GM12878 (cell line): ENCODE measurements around the gene NFYA. TPM values are rescaled to one million over a fixed set of nuclear protein-coding genes. Genes with fewer than 3 reads are reported as not detected.

ENCODE experiments used
- ATAC-seq: fragments of 200-7000 bp; cut with Tn5 transposase; 3 replicates; pipeline ENCODE4 v1.9.1; 2020; ENCODE audit warnings: mild to moderate bottlenecking, moderate library complexity
- BruUV-seq: library from RNA; stranded (reverse); fragments of 400-500 nt; replicated peaks from 2 replicates; lab custom pipeline; 2021; lab: Mats Ljungman, UMichigan
- CTCF ChIA-PET: fragments of 300-600 bp; sonication (Branson Sonifier 250); formaldehyde crosslinking; extraction: SDS; loops from one replicate; lab custom pipeline; 2021; ENCODE audit warnings: inconsistent platforms; lab: Yijun Ruan, JAX
- POLR2A ChIA-PET: fragments of 350-600 bp; formaldehyde crosslinking; extraction: SDS; loops from one replicate; lab custom pipeline; 2021; ENCODE audit warnings: inconsistent platforms; lab: Charles Lee
- RAD21 ChIA-PET: fragments of 300-600 bp; sonication (Branson Sonifier 250); formaldehyde crosslinking; loops from one replicate; lab custom pipeline; 2023; ENCODE audit warnings: antibody characterized with exemption; ENCODE audit not compliant: unreplicated experiment; lab: Charles Lee
- SMC1A ChIA-PET: fragments of 300-600 bp; sonication (Branson Sonifier 250); formaldehyde crosslinking; loops from one replicate; lab custom pipeline; 2023; ENCODE audit not compliant: unreplicated experiment, uncharacterized antibody; lab: Charles Lee
- DNase-seq: peaks from one replicate; pipeline ENCODE4 v3.0.0-alpha.2; 2011; ENCODE audit warnings: low read depth, low spot score
- FAIRE-seq: peaks from 3 replicates; lab custom pipeline; 2011; peaks lifted over from hg19 to GRCh38; lab: Jason Lieb, UNC
- H2AFZ ChIP-seq: 2 replicates; pipeline ENCODE4 v1.6.0; 2011; ENCODE audit warnings: low read depth, low read length, control low read depth; ENCODE audit not compliant: control insufficient read depth
- H3K27ac ChIP-seq: 2 replicates; pipeline ENCODE4 v1.5.1; 2011; ENCODE audit warnings: control low read depth; ENCODE audit not compliant: control insufficient read depth, insufficient read depth
- H3K27me3 ChIP-seq, 2 experiments: replicated peaks in 1 of 2; 2 replicates each; pipeline versions ENCODE4 v1.6.0 to v1.6.1; 2011; ENCODE audit warnings: low read length in 1 of 2; ENCODE audit not compliant: control insufficient read depth in 2 of 2, insufficient read depth in 2 of 2
- H3K36me3 ChIP-seq, 2 experiments: 2 replicates each; pipeline ENCODE4 v1.5.1; 2011; ENCODE audit warnings: low read length in 1 of 2; ENCODE audit not compliant: control insufficient read depth in 2 of 2, insufficient read depth in 2 of 2
- H3K4me1 ChIP-seq: 2 replicates; pipeline ENCODE4 v1.6.1; 2011; ENCODE audit warnings: mild to moderate bottlenecking, low read length, moderate library complexity, mixed read lengths; ENCODE audit not compliant: control insufficient read depth, insufficient read depth
- H3K4me2 ChIP-seq: 2 replicates; pipeline ENCODE4 v1.6.0; 2011; ENCODE audit warnings: control low read depth; ENCODE audit not compliant: control insufficient read depth, insufficient read depth
- H3K4me3 ChIP-seq: fragments of 200-600 bp; sonication (generic); 2 replicates; pipeline ENCODE4 v1.5.1; 2016
- H3K79me2 ChIP-seq: 2 replicates; pipeline ENCODE4 v1.6.0; 2011; ENCODE audit warnings: low read length; ENCODE audit not compliant: control insufficient read depth, insufficient read depth
- H3K9ac ChIP-seq: 2 replicates; pipeline ENCODE4 v1.8.0; 2011; ENCODE audit warnings: low read length, control low read depth, mixed read lengths; ENCODE audit not compliant: control insufficient read depth, insufficient read depth
- H3K9me3 ChIP-seq: replicated peaks from 3 replicates; pipeline ENCODE4 v1.5.1; 2011; ENCODE audit warnings: mild to moderate bottlenecking, low read length; ENCODE audit not compliant: control insufficient read depth, insufficient read depth
- H4K20me1 ChIP-seq: 2 replicates; pipeline ENCODE4 v1.6.0; 2011; ENCODE audit not compliant: control insufficient read depth, insufficient read depth
- BACH1 ChIP-seq: fragments of 450-650 bp; IDR thresholded peaks from 2 replicates; pipeline ENCODE4 v1.6.1; 2017; ENCODE audit warnings: mild to moderate bottlenecking, borderline replicate concordance
- CREB1 ChIP-seq: IDR thresholded peaks from 2 replicates; pipeline ENCODE4 v1.6.1; 2012; ENCODE audit warnings: low read depth, mild to moderate bottlenecking, inconsistent platforms
- FOS ChIP-seq: IDR thresholded peaks from 3 replicates; pipeline ENCODE4 v1.6.1; 2011; ENCODE audit warnings: borderline replicate concordance; ENCODE audit not compliant: insufficient read length; ENCODE audit errors: extremely low read depth
- JUND ChIP-seq: IDR thresholded peaks from 2 replicates; pipeline ENCODE4 v1.6.1; 2012; ENCODE audit warnings: low read depth, mild to moderate bottlenecking, low read length, improper control_type of control experiment, moderate library complexity
- NBN ChIP-seq: fragments of 450-650 bp; IDR thresholded peaks from 2 replicates; pipeline ENCODE4 v1.6.1; 2016
- NR2C2 ChIP-seq: IDR thresholded peaks from 2 replicates; pipeline ENCODE4 v1.6.1; 2011; ENCODE audit warnings: borderline replicate concordance, low read depth; ENCODE audit not compliant: control insufficient read depth, insufficient read length
- TBL1XR1 ChIP-seq: IDR thresholded peaks from 2 replicates; pipeline ENCODE4 v1.6.1; 2012; ENCODE audit warnings: low read depth, low read length, improper control_type of control experiment
- WGBS: methylation state at CpG from one replicate; pipeline ENCODE4 v1.1.6; 2016; ENCODE audit warnings: low lambda C conversion rate; ENCODE audit not compliant: insufficient replicate concordance, insufficient coverage; ENCODE audit errors: missing lambda C conversion rate; 5-methylcytosine and 5-hydroxymethylcytosine counted together
- in situ Hi-C: fragments of 300-500 bp; cut with MboI; formaldehyde crosslinking; loops from 9 replicates; pipeline ENCODE4 v1.14.3; 2018; ENCODE audit warnings: mixed read lengths
- intact Hi-C: fragments of 100-400 bp; cut with micrococcal nuclease; formaldehyde crosslinking; loops from one replicate; pipeline ENCODE4 v1.14.2; 2022; ENCODE audit not compliant: unreplicated experiment
- polyA plus RNA-seq, 11 experiments: library from polyadenylated mRNA; depleted of rRNA in 4 of 11; unstranded in 6 of 11; stranded (reverse) in 5 of 11; fragments of >200 nt; fragmentation: Nextera tagmentation in 4 of 11; fragmentation: Illumina TruSeq in 1 of 11; extraction: Ambion mirVana in 4 of 11; extraction: Trizol in 1 of 11; gene quantifications; 1 replicate in 1 of 11; 2 replicates in 10 of 11; pipeline versions ENCODE4 v1.2.1 to v1.2.3, GENCODE V29; 2011 to 2016; ENCODE audit warnings: inconsistent platforms in 2 of 11, missing spikeins in 2 of 11, low read depth in 1 of 11
- total RNA-seq, 4 experiments: library from RNA; depleted of rRNA in 3 of 4; stranded (reverse); fragments of >200 nt in 3 of 4; fragmentation: Illumina TruSeq in 1 of 4; extraction: Trizol in 1 of 4; gene quantifications; 2 replicates each; pipeline versions ENCODE4 v1.2.1 to v1.2.3, GENCODE V29; 2013 to 2021
- TF ChIP-seq, protein P1 (sequence below): fragments of 450-650 bp; IDR thresholded peaks from 2 replicates; pipeline ENCODE4 v1.6.1; 2017; ENCODE audit warnings: low read depth, mild to moderate bottlenecking, moderate library complexity
- TF ChIP-seq, protein P2 (sequence below): IDR thresholded peaks from 2 replicates; pipeline ENCODE4 v1.6.1; 2011; ENCODE audit warnings: mild to moderate bottlenecking, low read depth, low read length, moderate library complexity; ENCODE audit not compliant: insufficient replicate concordance

Gene NFYA
- total and polyA plus RNA-seq, 10 of the 15 experiments (the other 5 are each of a cell fraction or from before 2014, with no cell fraction given): 6.4 to 36.5 (median 19.1) TPM

DNA sequence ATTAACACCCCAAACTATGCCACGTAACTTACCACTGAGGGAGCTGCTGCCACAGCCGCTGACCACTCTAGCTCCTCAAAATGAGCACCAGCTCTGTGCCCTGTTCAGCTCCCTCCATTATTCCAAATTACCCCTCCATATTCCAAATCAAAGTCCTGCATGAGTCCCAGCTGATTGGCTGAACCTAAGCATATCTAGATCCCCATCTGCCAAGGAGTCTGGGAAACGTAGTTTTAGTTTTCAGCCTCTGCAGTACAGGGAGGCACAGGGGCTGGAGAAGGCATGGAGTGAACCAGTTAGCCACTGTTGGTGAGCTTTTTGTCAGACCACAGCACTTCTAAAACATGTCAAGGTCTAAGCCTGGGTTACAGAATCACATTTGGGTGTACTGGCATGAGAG is 49.7 kb upstream of the NFYA start:
- Histone ChIP-seq H3K27ac (no peak overlapping the region), H3K4me3 (no peak overlapping the region), H3K4me1 (peaks cover 8% of the 10 kb centered on the region), H3K27me3 (no peaks in the 10 kb centered on the region), H3K9ac (no peak overlapping the region)
- SMC1A ChIA-PET: no interaction called here
- no TSS peak for BruUV-seq
- POLR2A ChIA-PET: no interaction called here
- ATAC-seq (no peak), FAIRE-seq (no peak)
- no peak for TF ChIP-seq BACH1
- TF ChIP-seq JUND: no peak
- no peak for TF ChIP-seq CREB1
- no peak for TF ChIP-seq TBL1XR1
- TF ChIP-seq NR2C2: no peak
- TF ChIP-seq, protein P1, sequence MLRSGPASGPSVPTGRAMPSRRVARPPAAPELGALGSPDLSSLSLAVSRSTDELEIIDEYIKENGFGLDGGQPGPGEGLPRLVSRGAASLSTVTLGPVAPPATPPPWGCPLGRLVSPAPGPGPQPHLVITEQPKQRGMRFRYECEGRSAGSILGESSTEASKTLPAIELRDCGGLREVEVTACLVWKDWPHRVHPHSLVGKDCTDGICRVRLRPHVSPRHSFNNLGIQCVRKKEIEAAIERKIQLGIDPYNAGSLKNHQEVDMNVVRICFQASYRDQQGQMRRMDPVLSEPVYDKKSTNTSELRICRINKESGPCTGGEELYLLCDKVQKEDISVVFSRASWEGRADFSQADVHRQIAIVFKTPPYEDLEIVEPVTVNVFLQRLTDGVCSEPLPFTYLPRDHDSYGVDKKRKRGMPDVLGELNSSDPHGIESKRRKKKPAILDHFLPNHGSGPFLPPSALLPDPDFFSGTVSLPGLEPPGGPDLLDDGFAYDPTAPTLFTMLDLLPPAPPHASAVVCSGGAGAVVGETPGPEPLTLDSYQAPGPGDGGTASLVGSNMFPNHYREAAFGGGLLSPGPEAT: no peak
- TF ChIP-seq FOS: no peak
- TF ChIP-seq, protein P2, sequence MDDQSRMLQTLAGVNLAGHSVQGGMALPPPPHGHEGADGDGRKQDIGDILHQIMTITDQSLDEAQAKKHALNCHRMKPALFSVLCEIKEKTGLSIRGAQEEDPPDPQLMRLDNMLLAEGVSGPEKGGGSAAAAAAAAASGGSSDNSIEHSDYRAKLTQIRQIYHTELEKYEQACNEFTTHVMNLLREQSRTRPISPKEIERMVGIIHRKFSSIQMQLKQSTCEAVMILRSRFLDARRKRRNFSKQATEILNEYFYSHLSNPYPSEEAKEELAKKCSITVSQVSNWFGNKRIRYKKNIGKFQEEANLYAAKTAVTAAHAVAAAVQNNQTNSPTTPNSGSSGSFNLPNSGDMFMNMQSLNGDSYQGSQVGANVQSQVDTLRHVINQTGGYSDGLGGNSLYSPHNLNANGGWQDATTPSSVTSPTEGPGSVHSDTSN: no peak
- no peak for TF ChIP-seq NBN
- TF ChIP-seq, all 136 proteins: peak for 0
- DNase-seq: no peak
- WGBS: 70% methylated on average over 3 of the region's 3 CpGs
- Histone ChIP-seq H3K36me3 (no peaks in the 10 kb centered on the region), H4K20me1 (no peaks in the 10 kb centered on the region; the same call in 1 of the 2 replicates), H3K9me3 (no peaks in the 10 kb centered on the region), H3K79me2 (no peaks in the 10 kb centered on the region), H2AFZ (no peak overlapping the region), H3K4me2 (no peak overlapping the region)
- in situ Hi-C loops: no loop called here
- RAD21 ChIA-PET: no interaction called here
- intact Hi-C loops: no loop called here
- CTCF ChIA-PET: interaction anchor here (2.2 kb wide), 1 partner anchor 17 kb away, joined by 10 read pairs; the partner anchor contains the start of gene UNC5CL
